Loucy (cell line): ENCODE data around the gene TSGA10.

Experiments
- EZH2phosphoT487 ChIP-seq: fragments of 200-600 bp; IDR thresholded peaks from 2 replicates; pipeline ENCODE4 v1.6.1; 2018; ENCODE audit warnings: antibody characterized with exemption, mild to moderate bottlenecking, moderate library complexity, borderline replicate concordance
- TF ChIP-seq, protein P1 (sequence below): fragments of 200-600 bp; sonication (generic); conservative IDR thresholded peaks from 2 replicates; pipeline ENCODE4 v1.5.1; 2014; ENCODE audit warnings: mild to moderate bottlenecking, antibody characterized with exemption, low read length

GRCh38 chr2:99066075-99066958, 88.4 kb downstream of the TSGA10 start:
- TF ChIP-seq, protein P1, sequence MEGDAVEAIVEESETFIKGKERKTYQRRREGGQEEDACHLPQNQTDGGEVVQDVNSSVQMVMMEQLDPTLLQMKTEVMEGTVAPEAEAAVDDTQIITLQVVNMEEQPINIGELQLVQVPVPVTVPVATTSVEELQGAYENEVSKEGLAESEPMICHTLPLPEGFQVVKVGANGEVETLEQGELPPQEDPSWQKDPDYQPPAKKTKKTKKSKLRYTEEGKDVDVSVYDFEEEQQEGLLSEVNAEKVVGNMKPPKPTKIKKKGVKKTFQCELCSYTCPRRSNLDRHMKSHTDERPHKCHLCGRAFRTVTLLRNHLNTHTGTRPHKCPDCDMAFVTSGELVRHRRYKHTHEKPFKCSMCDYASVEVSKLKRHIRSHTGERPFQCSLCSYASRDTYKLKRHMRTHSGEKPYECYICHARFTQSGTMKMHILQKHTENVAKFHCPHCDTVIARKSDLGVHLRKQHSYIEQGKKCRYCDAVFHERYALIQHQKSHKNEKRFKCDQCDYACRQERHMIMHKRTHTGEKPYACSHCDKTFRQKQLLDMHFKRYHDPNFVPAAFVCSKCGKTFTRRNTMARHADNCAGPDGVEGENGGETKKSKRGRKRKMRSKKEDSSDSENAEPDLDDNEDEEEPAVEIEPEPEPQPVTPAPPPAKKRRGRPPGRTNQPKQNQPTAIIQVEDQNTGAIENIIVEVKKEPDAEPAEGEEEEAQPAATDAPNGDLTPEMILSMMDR = peak; percentile 80
- TF ChIP-seq EZH2phosphoT487 = no peak
